Stimulated activated CD8-positive, alpha-beta memory T cell treated with anti-CD3 and anti-CD28 coated beads, Interleukin-4, amount 100 ng/mL, for 4 hours (primary cell): ENCODE results near the gene OTULINL.

Experiments used
- DNase-seq, 2 donors: peaks; one replicate each; pipeline ENCODE4 v3.0.0-alpha.2; 2020; ENCODE audit warnings: low read depth in 2 of 2, low spot score in 1 of 2

Gene OTULINL

GRCh38 chr5:14599476-14600127, 18.0 kb downstream of the OTULINL start:
- no peak for DNase-seq

GRCh38 chr5:14600846-14601245, 19.3 kb downstream of the OTULINL start:
- DNase-seq, result no peak

GRCh38 chr5:14603141-14603540, 21.5 kb downstream of the OTULINL start:
- no peak for DNase-seq

GRCh38 chr5:14607104-14607503, 25.5 kb downstream of the OTULINL start:
- DNase-seq, result no peak

GRCh38 chr5:14608169-14608568, 26.6 kb downstream of the OTULINL start:
- DNase-seq, result no peak

- no peak for DNase-seq
Measured at GRCh38 chr5:14611737-14612136, 30.1 kb downstream of the OTULINL start.

- DNase-seq, result no peak
Measured at GRCh38 chr5:14614490-14614889, 32.9 kb downstream of the OTULINL start.

GRCh38 chr5:14615365-14615764, 33.8 kb downstream of the OTULINL start:
- DNase-seq, result no peak

GRCh38 chr5:14617441-14617840, 35.8 kb downstream of the OTULINL start:
- DNase-seq, result no peak

- no peak for DNase-seq
Measured at GRCh38 chr5:14627270-14627669, 45.7 kb downstream of the OTULINL start.

GRCh38 chr5:14628346-14628745, 46.8 kb downstream of the OTULINL start:
- DNase-seq, result peak; percentile 24 to 30

GRCh38 chr5:14630671-14631070, 49.1 kb downstream of the OTULINL start:
- DNase-seq, result no peak

GRCh38 chr5:14635656-14636055, 54.1 kb downstream of the OTULINL start:
- DNase-seq, result no peak

- no peak for DNase-seq
Measured at GRCh38 chr5:14640765-14641164, 59.2 kb downstream of the OTULINL start.

- no peak for DNase-seq
Measured at GRCh38 chr5:14644623-14645237, 63.1 kb downstream of the OTULINL start.

GRCh38 chr5:14650052-14650451, 68.5 kb downstream of the OTULINL start:
- DNase-seq, result no peak

- DNase-seq, result no peak
Measured at GRCh38 chr5:14655146-14655741, 73.7 kb downstream of the OTULINL start.

GRCh38 chr5:14656898-14657297, 75.3 kb downstream of the OTULINL start:
- no peak for DNase-seq

GRCh38 chr5:14659821-14660607, 78.4 kb downstream of the OTULINL start:
- DNase-seq, result no peak

GRCh38 chr5:14660833-14661232, 79.2 kb downstream of the OTULINL start:
- DNase-seq, result no peak
